HCT116 (cell line): ENCODE results near the gene INSR. TPM values are rescaled to one million over a fixed set of nuclear protein-coding genes. Genes with fewer than 3 reads are reported as not detected.

Experiments used
- ATAC-seq: fragments of 200-7000 bp; cut with Tn5 transposase; 2 replicates; pipeline ENCODE4 v1.9.1; 2020; ENCODE audit warnings: mild to moderate bottlenecking, moderate library complexity
- BruUV-seq: library from RNA; stranded (reverse); fragments of 400-500 nt; replicated peaks from 2 replicates; lab custom pipeline; 2021; lab: Mats Ljungman, UMichigan
- CTCF ChIA-PET: fragments of 300-600 bp; sonication (Branson Sonifier 250); formaldehyde crosslinking; loops from one replicate; lab custom pipeline; 2021; ENCODE audit warnings: antibody characterized with exemption; lab: Charles Lee
- POLR2A ChIA-PET: fragments of 300-600, 350-600 bp; sonication (Branson Sonifier 250); formaldehyde crosslinking; loops from one replicate; lab custom pipeline; 2021; ENCODE audit warnings: antibody characterized with exemption; lab: Charles Lee
- RAD21 ChIA-PET, 2 experiments: fragments of 300-600 bp; sonication (Branson Sonifier 250); formaldehyde crosslinking; loops; one replicate each; lab custom pipeline; 2023; ENCODE audit warnings: low total read pairs in 2 of 2; ENCODE audit not compliant: uncharacterized antibody in 2 of 2, unreplicated experiment in 2 of 2, low non-redundant PET in 1 of 2; lab: Charles Lee
- DNase-seq: peaks from one replicate; pipeline ENCODE4 v3.0.0-alpha.2; 2010; ENCODE audit warnings: low read depth, low spot score
- H2AFZ ChIP-seq: fragments of 200-600 bp; shearing (Covaris generic), sonication (generic); 2 replicates; pipeline ENCODE4 v1.6.1; 2017; ENCODE audit warnings: low read depth, mixed run types, mixed read lengths, antibody characterized with exemption, low read length; ENCODE audit not compliant: poor library complexity, severe bottlenecking
- H3K27ac ChIP-seq: 2 replicates; pipeline ENCODE4 v1.5.1; 2012; ENCODE audit warnings: low read depth, low read length
- H3K27me3 ChIP-seq: fragments of 200-600 bp; sonication (generic); 2 replicates; pipeline ENCODE4 v1.6.1; 2016; ENCODE audit warnings: mixed run types, low read length, mixed read lengths; ENCODE audit not compliant: insufficient read depth
- H3K36me3 ChIP-seq, 2 experiments: fragments of 200-500 bp in 1 of 2; fragments of 200-600 bp in 1 of 2; sonication (Bioruptor generic) in 1 of 2; sonication (generic) in 1 of 2; 2 replicates each; pipeline versions ENCODE4 v1.5.1 to v1.6.1; 2014 to 2016; ENCODE audit warnings: low read length in 2 of 2, inconsistent platforms in 1 of 2, mixed read lengths in 1 of 2, mixed run types in 1 of 2; ENCODE audit not compliant: insufficient read depth in 2 of 2, control insufficient read depth in 1 of 2
- H3K4me1 ChIP-seq, 2 experiments: fragments of 200-600 bp in 1 of 2; sonication (generic) in 1 of 2; 2 replicates each; pipeline versions ENCODE4 v1.5.1 to v1.6.1; 2012 to 2017; ENCODE audit warnings: low read length in 2 of 2, inconsistent platforms in 1 of 2, mild to moderate bottlenecking in 1 of 2, mixed read lengths in 1 of 2, mixed run types in 1 of 2, moderate library complexity in 1 of 2; ENCODE audit not compliant: insufficient read depth in 2 of 2, control insufficient read depth in 1 of 2
- H3K4me2 ChIP-seq: fragments of 200-600 bp; sonication (generic); 2 replicates; pipeline ENCODE4 v1.6.1; 2017; ENCODE audit warnings: mixed run types, low read length, mixed read lengths
- H3K4me3 ChIP-seq, 2 experiments: fragments of 200-600 bp in 1 of 2; sonication (generic) in 1 of 2; replicated peaks in 1 of 2; 2 replicates each; pipeline ENCODE4 v1.5.1; 2011 to 2016; ENCODE audit warnings: low read length in 2 of 2, control low read depth in 1 of 2, low read depth in 1 of 2, mild to moderate bottlenecking in 1 of 2, mixed read lengths in 1 of 2, mixed run types in 1 of 2
- H3K79me2 ChIP-seq: fragments of 200-600 bp; sonication (generic); 2 replicates; pipeline ENCODE4 v1.6.1; 2017; ENCODE audit warnings: mild to moderate bottlenecking, mixed run types, low read length, moderate library complexity, mixed read lengths; ENCODE audit not compliant: insufficient read depth
- H3K9ac ChIP-seq: fragments of 200-600 bp; sonication (generic); 2 replicates; pipeline ENCODE4 v1.6.1; 2016; ENCODE audit warnings: low read length, mixed read lengths
- H3K9me2 ChIP-seq: fragments of 200-600 bp; sonication (generic), shearing (Covaris generic); 2 replicates; pipeline ENCODE4 v1.6.1; 2017; ENCODE audit warnings: mixed run types, mild to moderate bottlenecking, moderate library complexity; ENCODE audit not compliant: insufficient read depth
- H3K9me3 ChIP-seq, 2 experiments: fragments of 200-500 bp in 1 of 2; fragments of 200-600 bp in 1 of 2; sonication (Bioruptor generic) in 1 of 2; sonication (generic) in 1 of 2; 2 replicates each; pipeline ENCODE4 v1.6.1; 2014 to 2017; ENCODE audit warnings: low read length in 2 of 2, mixed read lengths in 2 of 2, inconsistent platforms in 1 of 2, low read depth in 1 of 2, mild to moderate bottlenecking in 1 of 2, mixed run types in 1 of 2, moderate library complexity in 1 of 2; ENCODE audit not compliant: control insufficient read depth in 1 of 2, insufficient read depth in 1 of 2
- H4K20me1 ChIP-seq: fragments of 200-600 bp; sonication (generic), shearing (Covaris generic); 2 replicates; pipeline ENCODE4 v1.6.1; 2017; ENCODE audit warnings: mixed run types, mild to moderate bottlenecking, moderate library complexity; ENCODE audit not compliant: insufficient read depth
- CBX3 ChIP-seq: IDR thresholded peaks from 2 replicates; pipeline ENCODE4 v1.6.1; 2012; ENCODE audit warnings: low read depth
- CEBPB ChIP-seq: IDR thresholded peaks from 2 replicates; pipeline ENCODE4 v1.6.1; 2012; ENCODE audit warnings: low read depth
- EGR1 ChIP-seq: IDR thresholded peaks from 2 replicates; pipeline ENCODE4 v1.6.1; 2012; ENCODE audit warnings: low read depth
- EZH2phosphoT487 ChIP-seq: fragments of 200-600 bp; IDR thresholded peaks from 2 replicates; pipeline ENCODE4 v1.6.1; 2018; ENCODE audit warnings: antibody characterized with exemption, borderline replicate concordance
- POLR2AphosphoS5 ChIP-seq: IDR thresholded peaks from 2 replicates; pipeline ENCODE4 v1.6.1; 2011; ENCODE audit warnings: mild to moderate bottlenecking, low read depth, low read length, moderate library complexity
- SP1 ChIP-seq: IDR thresholded peaks from 2 replicates; pipeline ENCODE4 v1.6.1; 2012; ENCODE audit warnings: low read depth
- SRF ChIP-seq: IDR thresholded peaks from 2 replicates; pipeline ENCODE4 v1.6.1; 2012; ENCODE audit warnings: low read depth
- YY1 ChIP-seq: IDR thresholded peaks from 2 replicates; pipeline ENCODE4 v1.6.1; 2011; ENCODE audit warnings: low read length, low read depth, moderate library complexity, mild to moderate bottlenecking; ENCODE audit not compliant: insufficient replicate concordance; ENCODE audit errors: extremely low read depth
- ZBTB33 ChIP-seq: IDR thresholded peaks from 2 replicates; pipeline ENCODE4 v1.6.1; 2011; ENCODE audit warnings: mild to moderate bottlenecking, low read length, moderate library complexity; ENCODE audit not compliant: insufficient replicate concordance; ENCODE audit errors: extremely low read depth
- ZFX ChIP-seq: fragments of 450-650 bp; IDR thresholded peaks from 2 replicates; pipeline ENCODE4 v1.6.1; 2017
- ZNF274 ChIP-seq: fragments of 200-500 bp; sonication (Bioruptor generic); IDR thresholded peaks from 2 replicates; pipeline ENCODE4 v1.6.1; 2014; ENCODE audit warnings: mild to moderate bottlenecking, low read depth, low read length, inconsistent platforms
- intact Hi-C: fragments of 100-400 bp; cut with micrococcal nuclease; formaldehyde crosslinking; loops from 2 replicates; pipeline ENCODE4 v1.10.0; 2022
- total RNA-seq: library from RNA; stranded (reverse); gene quantifications from one replicate; pipeline ENCODE4 v1.2.1, GENCODE V29; 2021; ENCODE audit not compliant: unreplicated experiment
- TF ChIP-seq, protein P1 (sequence below), 3 experiments: fragments of 200-600 bp in 1 of 3; sonication (generic) in 1 of 3; IDR thresholded peaks in 2 of 3; conservative IDR thresholded peaks in 1 of 3; 2 replicates each; pipeline ENCODE4 v1.5.1; 2012 to 2017; ENCODE audit warnings: low read depth in 2 of 3, low read length in 2 of 3, antibody characterized with exemption in 1 of 3, borderline replicate concordance in 1 of 3, control low read depth in 1 of 3, mild to moderate bottlenecking in 1 of 3, mixed read lengths in 1 of 3, mixed run types in 1 of 3, moderate library complexity in 1 of 3; ENCODE audit not compliant: insufficient read depth in 1 of 3

Gene INSR
- total RNA-seq, 1 experiment from 2014 or later = 25.4 TPM

- Histone ChIP-seq H3K36me3 (no peaks in the 10 kb centered on the region), H3K4me1 (peaks cover 5 to 7% of the 10 kb centered on the region in 2 experiments; a peak in 3 of 4 replicates), H3K27me3 (no peaks in the 10 kb centered on the region), H3K9ac (no peak overlapping the region), H2AFZ (no peak overlapping the region), H3K9me2 (no peaks in the 10 kb centered on the region), H3K27ac (no peak overlapping the region), H3K9me3 (no peaks in the 10 kb centered on the region), H4K20me1 (no peaks in the 10 kb centered on the region), H3K4me2 (no peak overlapping the region), H3K79me2 (no peaks in the 10 kb centered on the region), H3K4me3 (no peak overlapping the region)
- ChIA-PET RAD21 (no interaction called here), POLR2A (interaction anchor here (0.6 kb wide), 1 partner anchor 83 kb away, joined by 8 read pairs; the partner anchor contains the start of gene INSR), CTCF (no interaction called here)
- no TSS peak for BruUV-seq
- TF ChIP-seq, protein P1, sequence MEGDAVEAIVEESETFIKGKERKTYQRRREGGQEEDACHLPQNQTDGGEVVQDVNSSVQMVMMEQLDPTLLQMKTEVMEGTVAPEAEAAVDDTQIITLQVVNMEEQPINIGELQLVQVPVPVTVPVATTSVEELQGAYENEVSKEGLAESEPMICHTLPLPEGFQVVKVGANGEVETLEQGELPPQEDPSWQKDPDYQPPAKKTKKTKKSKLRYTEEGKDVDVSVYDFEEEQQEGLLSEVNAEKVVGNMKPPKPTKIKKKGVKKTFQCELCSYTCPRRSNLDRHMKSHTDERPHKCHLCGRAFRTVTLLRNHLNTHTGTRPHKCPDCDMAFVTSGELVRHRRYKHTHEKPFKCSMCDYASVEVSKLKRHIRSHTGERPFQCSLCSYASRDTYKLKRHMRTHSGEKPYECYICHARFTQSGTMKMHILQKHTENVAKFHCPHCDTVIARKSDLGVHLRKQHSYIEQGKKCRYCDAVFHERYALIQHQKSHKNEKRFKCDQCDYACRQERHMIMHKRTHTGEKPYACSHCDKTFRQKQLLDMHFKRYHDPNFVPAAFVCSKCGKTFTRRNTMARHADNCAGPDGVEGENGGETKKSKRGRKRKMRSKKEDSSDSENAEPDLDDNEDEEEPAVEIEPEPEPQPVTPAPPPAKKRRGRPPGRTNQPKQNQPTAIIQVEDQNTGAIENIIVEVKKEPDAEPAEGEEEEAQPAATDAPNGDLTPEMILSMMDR (IDR thresholded peaks at IDR 0.05 in 2 of 3, conservative IDR thresholded peaks at IDR 0.05 in 1 of 3; ENCODE audit: borderline replicate concordance in 1 of 3, insufficient read depth in 1 of 3, low read depth in 2 of 3, low read length in 2 of 3) = no peak
- TF ChIP-seq POLR2AphosphoS5 (no peak), CEBPB (no peak)
- intact Hi-C loops = no loop called here
- ATAC-seq (no peak), DNase-seq (no peak)
These were observed 82.8 kb downstream of the INSR start for GRCh38 chr19:7211191-7211951.

GRCh38 chr19:7210359-7210758, 83.9 kb downstream of the INSR start:
- Histone ChIP-seq H4K20me1 (no peaks in the 10 kb centered on the region), H3K4me2 (no peak overlapping the region), H3K4me1 (peaks cover 5 to 7% of the 10 kb centered on the region in 2 experiments; a peak in 3 of 4 replicates), H3K79me2 (no peaks in the 10 kb centered on the region), H3K9me3 (no peaks in the 10 kb centered on the region), H3K36me3 (no peaks in the 10 kb centered on the region), H3K27me3 (no peaks in the 10 kb centered on the region), H3K4me3 (no peak overlapping the region), H3K27ac (no peak overlapping the region), H2AFZ (no peak overlapping the region), H3K9me2 (no peaks in the 10 kb centered on the region), H3K9ac (no peak overlapping the region)
- ChIA-PET POLR2A (interaction anchor here (0.6 kb wide), 1 partner anchor 84 kb away, joined by 8 read pairs; the partner anchor contains the start of gene INSR), RAD21 (no interaction called here), CTCF (no interaction called here)
- no peak for ATAC-seq
- DNase-seq = no peak
- intact Hi-C loops = no loop called here
- BruUV-seq = no TSS peak
- TF ChIP-seq EZH2phosphoT487 (no peak), SP1 (no peak), ZFX (no peak), CBX3 (no peak), EGR1 (no peak), YY1 (no peak), ZBTB33 (no peak), ZNF274 (no peak), CEBPB (no peak), SRF (no peak)
- TF ChIP-seq, protein P1 (IDR thresholded peaks at IDR 0.05 in 2 of 3, conservative IDR thresholded peaks at IDR 0.05 in 1 of 3; ENCODE audit: borderline replicate concordance in 1 of 3, insufficient read depth in 1 of 3, low read depth in 2 of 3, low read length in 2 of 3) = no peak
